ENCODE results near the gene HOXA4. TPM values are rescaled to one million over a fixed set of nuclear protein-coding genes. Genes with fewer than 3 reads are reported as not detected.
A peak's percentile ranks its signal among the peaks of the same experiment; 100 is the strongest.

Gene HOXA4
- total RNA-seq, 1 experiment from 2014 or later, result 2.0 TPM

GRCh38 chr7:27150568-27151340 lies 20.2 kb upstream of the HOXA4 start (continued):
- TF ChIP-seq, protein P1, sequence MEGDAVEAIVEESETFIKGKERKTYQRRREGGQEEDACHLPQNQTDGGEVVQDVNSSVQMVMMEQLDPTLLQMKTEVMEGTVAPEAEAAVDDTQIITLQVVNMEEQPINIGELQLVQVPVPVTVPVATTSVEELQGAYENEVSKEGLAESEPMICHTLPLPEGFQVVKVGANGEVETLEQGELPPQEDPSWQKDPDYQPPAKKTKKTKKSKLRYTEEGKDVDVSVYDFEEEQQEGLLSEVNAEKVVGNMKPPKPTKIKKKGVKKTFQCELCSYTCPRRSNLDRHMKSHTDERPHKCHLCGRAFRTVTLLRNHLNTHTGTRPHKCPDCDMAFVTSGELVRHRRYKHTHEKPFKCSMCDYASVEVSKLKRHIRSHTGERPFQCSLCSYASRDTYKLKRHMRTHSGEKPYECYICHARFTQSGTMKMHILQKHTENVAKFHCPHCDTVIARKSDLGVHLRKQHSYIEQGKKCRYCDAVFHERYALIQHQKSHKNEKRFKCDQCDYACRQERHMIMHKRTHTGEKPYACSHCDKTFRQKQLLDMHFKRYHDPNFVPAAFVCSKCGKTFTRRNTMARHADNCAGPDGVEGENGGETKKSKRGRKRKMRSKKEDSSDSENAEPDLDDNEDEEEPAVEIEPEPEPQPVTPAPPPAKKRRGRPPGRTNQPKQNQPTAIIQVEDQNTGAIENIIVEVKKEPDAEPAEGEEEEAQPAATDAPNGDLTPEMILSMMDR (IDR thresholded peaks at IDR 0.05 in 2 of 3, conservative IDR thresholded peaks at IDR 0.05 in 1 of 3; ENCODE audit: borderline replicate concordance in 1 of 3, insufficient read depth in 1 of 3, low read depth in 2 of 3, low read length in 2 of 3), result peak in 2 of 3 experiments; percentile 76 to 83; a peak in 4 of 6 replicates
- no peak for TF ChIP-seq EZH2 (IDR thresholded peaks at IDR 0.05)
- TF ChIP-seq FOSL1 (IDR thresholded peaks at IDR 0.05; ENCODE audit: low read depth), result no peak
- peak; percentile 89 for TF ChIP-seq ZFX (IDR thresholded peaks at IDR 0.05)
- no peak for TF ChIP-seq EGR1 (IDR thresholded peaks at IDR 0.05; ENCODE audit: low read depth)
- TF ChIP-seq SP1 (IDR thresholded peaks at IDR 0.05; ENCODE audit: low read depth), result no peak

DNA sequence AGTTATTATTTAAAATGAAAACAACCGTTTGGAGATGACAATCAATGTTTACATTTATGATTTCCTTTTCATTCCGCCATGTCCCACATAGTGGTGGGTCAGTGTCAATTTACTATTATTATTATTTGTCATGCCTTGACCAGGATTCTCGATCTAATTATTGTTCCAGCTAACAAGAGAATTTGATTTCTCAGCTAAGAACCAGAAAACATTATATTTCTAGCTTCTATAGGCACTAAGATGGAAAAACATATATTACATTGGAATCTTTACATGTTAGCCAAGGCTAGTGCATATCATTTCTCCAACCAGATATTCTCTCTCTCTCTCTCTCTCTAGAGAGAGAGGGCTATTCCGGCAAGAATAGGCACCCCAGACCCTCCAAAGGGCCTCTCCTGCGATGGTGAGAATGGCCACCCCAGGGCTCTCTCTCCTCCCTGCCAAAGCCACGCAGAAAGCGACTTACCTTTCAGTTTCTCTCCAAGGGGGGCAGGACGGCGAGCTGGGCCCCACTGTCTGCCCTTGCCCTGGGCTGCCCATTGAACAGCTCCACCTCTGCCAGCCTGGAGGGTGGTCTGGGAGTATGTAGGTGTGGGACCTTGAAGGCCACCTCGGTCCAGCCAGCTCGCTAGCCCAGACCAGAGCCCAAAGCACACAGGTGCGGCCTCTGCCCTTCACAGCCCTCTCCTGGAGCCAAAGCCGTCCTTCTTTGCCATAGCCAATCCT lies 19.4 kb upstream of the HOXA4 start:
- Histone ChIP-seq H3K79me2 (ENCODE audit: insufficient read depth, low read length) (peaks cover 45% of the 10 kb centered on the region), H3K4me3 (replicated peaks in 1 of 2; ENCODE audit: low read depth in 1 of 2, low read length in 2 of 2) (peak overlapping the region; percentile 60 to 71), H4K20me1 (ENCODE audit: insufficient read depth) (no peaks in the 10 kb centered on the region), H3K9ac (ENCODE audit: low read length) (peak overlapping the region; percentile 74), H3K9me3 (ENCODE audit: control insufficient read depth in 1 of 2, insufficient read depth in 1 of 2, low read depth in 1 of 2, low read length in 2 of 2) (no peaks in the 10 kb centered on the region), H3K36me3 (ENCODE audit: control insufficient read depth in 1 of 2, insufficient read depth in 2 of 2, low read length in 2 of 2) (peaks cover 3 to 4% of the 10 kb centered on the region in 2 experiments; a peak in 1 of 4 replicates), H3K27me3 (ENCODE audit: insufficient read depth, low read length) (no peaks in the 10 kb centered on the region), H3K4me2 (ENCODE audit: low read length) (peak overlapping the region; percentile 95), H3K4me1 (ENCODE audit: control insufficient read depth in 1 of 2, insufficient read depth in 2 of 2, low read length in 2 of 2) (peaks cover 26 to 63% of the 10 kb centered on the region in 2 experiments), H3K27ac (ENCODE audit: low read depth, low read length) (peak overlapping the region; percentile 82), H3K9me2 (ENCODE audit: insufficient read depth) (no peaks in the 10 kb centered on the region), H2AFZ (ENCODE audit: low read depth, low read length, poor library complexity, severe bottlenecking) (peak overlapping the region; percentile 6)
- TF ChIP-seq, protein P1 (IDR thresholded peaks at IDR 0.05 in 2 of 3, conservative IDR thresholded peaks at IDR 0.05 in 1 of 3; ENCODE audit: borderline replicate concordance in 1 of 3, insufficient read depth in 1 of 3, low read depth in 2 of 3, low read length in 2 of 3), result no peak
- ChIA-PET RAD21 (ENCODE audit: low non-redundant PET in 1 of 2, low total read pairs in 2 of 2, uncharacterized antibody in 2 of 2, unreplicated experiment in 2 of 2) (interaction anchor here (0.5 to 1.2 kb wide), 5 partner anchors 11 to 780 kb away, joined by 3 to 4 read pairs (median 3); no protein-coding TSS in a partner anchor), POLR2A (interaction anchor here (0.8 to 2.5 kb wide), 6 partner anchors 8 to 470 kb away, joined by 3 to 8 read pairs (median 4); no protein-coding TSS in a partner anchor), CTCF (interaction anchor here (0.6 to 3.7 kb wide), 8 partner anchors 11 to 468 kb away, joined by 3 to 27 read pairs (median 4); no protein-coding TSS in a partner anchor)
- intact Hi-C loops (cut with micrococcal nuclease), result loop anchor here (5.0 kb wide), 1 partner anchor 298 kb away; no protein-coding TSS in a partner anchor
- no TSS peak for BruUV-seq (replicated peaks)
- DNase-seq (ENCODE audit: low read depth, low spot score) (no peak), ATAC-seq (peak; percentile 41)
